Aorta (tissue), 5 donors: ENCODE data around the gene HSD17B12. TPM values are rescaled to one million over a fixed set of nuclear protein-coding genes. Genes with fewer than 3 reads are reported as not detected.
A peak's percentile ranks its signal among the peaks of the same experiment; 100 is the strongest.

ENCODE experiments used
- ATAC-seq: fragments of 200-7000 bp; cut with Tn5 transposase; one replicate; pipeline ENCODE4 v1.9.1; 2022; ENCODE audit warnings: moderate library complexity; ENCODE audit not compliant: low FRiP score
- DNase-seq, 2 donors: peaks; one replicate each; pipeline ENCODE4 v3.0.0-alpha.2; 2020
- H3K27ac ChIP-seq, 2 donors: one replicate each; pipeline ENCODE4 v1.5.1; 2013; ENCODE audit warnings: low read length in 2 of 2, mild to moderate bottlenecking in 2 of 2, moderate library complexity in 2 of 2, control low read depth in 1 of 2, inconsistent platforms in 1 of 2, low read depth in 1 of 2
- H3K27me3 ChIP-seq, 2 donors: one replicate each; pipeline ENCODE4 v1.6.1; 2013; ENCODE audit warnings: control low read depth in 1 of 2, low read length in 1 of 2, mild to moderate bottlenecking in 1 of 2, moderate library complexity in 1 of 2; ENCODE audit not compliant: insufficient read depth in 2 of 2, control insufficient read depth in 1 of 2
- H3K36me3 ChIP-seq, 2 donors: one replicate each; pipeline ENCODE4 v1.6.1; 2013; ENCODE audit warnings: control low read depth in 1 of 2, low read length in 1 of 2, mild to moderate bottlenecking in 1 of 2; ENCODE audit not compliant: insufficient read depth in 2 of 2, control insufficient read depth in 1 of 2
- H3K4me1 ChIP-seq, 2 donors: one replicate each; pipeline ENCODE4 v1.6.1; 2013; ENCODE audit warnings: low read length in 2 of 2, control low read depth in 1 of 2, mild to moderate bottlenecking in 1 of 2, moderate library complexity in 1 of 2; ENCODE audit not compliant: insufficient read depth in 2 of 2, control insufficient read depth in 1 of 2
- H3K4me3 ChIP-seq, 2 donors: one replicate each; pipeline ENCODE4 v1.5.1; 2013; ENCODE audit warnings: low read length in 2 of 2, control low read depth in 1 of 2, mild to moderate bottlenecking in 1 of 2
- H3K9me3 ChIP-seq: one replicate; pipeline ENCODE4 v1.6.1; 2013; ENCODE audit warnings: mild to moderate bottlenecking, low read length; ENCODE audit not compliant: control insufficient read depth
- WGBS, 2 donors: extraction: QIAGEN DNeasy Blood & Tissue Kit; methylation state at CpG; one replicate each; pipeline ENCODE4 v1.1.7; 2013; 5-methylcytosine and 5-hydroxymethylcytosine counted together
- intact Hi-C, 2 donors: fragments of 100-400 bp; cut with DNase I; formaldehyde crosslinking; loops; one replicate each; pipeline versions ENCODE4 v1.14.2 to v1.15.0; 2022
- polyA plus RNA-seq, 2 donors: library from polyadenylated mRNA; stranded (reverse); fragments of 200-250 nt; gene quantifications; one replicate each; pipeline ENCODE4 v1.2.3, GENCODE V29; 2013
- total RNA-seq, 2 donors: library from RNA; stranded (reverse); fragmentation: NEBNext Ultra II Directional; extraction: Animal tissue kit (Norgen Biotek cat#: 25700); gene quantifications; one replicate each; pipeline ENCODE4 v1.2.1, GENCODE V29; 2021
- donor health status: healthy with polysubstance abuse.
- donor health status: Bipolar disorder and iron deficiency.
- donor health status: DM: no; HTN: no; CAD: no.
- donor health status: DM: no; HTN: no; CAD: no.
- donor health status: DM: yes; HTN: yes; CAD: no.

The HSD17B12 gene
- total and polyA plus RNA-seq, 4 donors = 62.2 to 108 (median 87.3) TPM

DNA sequence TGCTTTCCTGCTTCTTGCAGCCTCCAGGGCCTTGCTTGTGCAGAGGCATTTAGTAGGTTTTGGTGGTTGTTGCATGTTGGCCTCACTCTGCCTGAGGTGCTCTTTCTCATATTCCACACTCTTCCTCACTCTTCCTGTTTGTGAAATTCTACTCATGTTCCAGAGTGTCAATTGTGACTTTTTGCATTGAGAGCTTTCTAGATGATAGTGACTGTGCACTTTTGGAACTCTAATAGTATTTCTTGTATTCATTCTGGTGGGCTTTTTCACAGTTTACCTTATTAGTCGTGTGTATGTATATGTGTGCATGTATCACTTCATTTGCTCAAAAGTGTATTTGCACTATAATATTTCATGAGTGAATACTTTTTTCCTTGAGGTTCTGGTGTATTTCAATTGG is 11.3 kb downstream of the HSD17B12 start:
- H3K36me3 ChIP-seq = peaks cover 0 to 2% of the 10 kb centered on the region in 2 donors
- H3K27ac ChIP-seq = peak overlapping the region in 1 of 2 donors; percentile 19
- H3K4me3 ChIP-seq = no peak overlapping the region
- no peaks in the 10 kb centered on the region for H3K9me3 ChIP-seq
- 89 to 90% methylated on average over 1 of the region's 1 CpG for WGBS, 2 donors
- H3K4me1 ChIP-seq = peaks cover 4% of the 10 kb centered on the region in 2 donors
- ATAC-seq (no peak), DNase-seq (no peak)
- intact Hi-C loops = no loop called here
- H3K27me3 ChIP-seq = no peaks in the 10 kb centered on the region

DNA sequence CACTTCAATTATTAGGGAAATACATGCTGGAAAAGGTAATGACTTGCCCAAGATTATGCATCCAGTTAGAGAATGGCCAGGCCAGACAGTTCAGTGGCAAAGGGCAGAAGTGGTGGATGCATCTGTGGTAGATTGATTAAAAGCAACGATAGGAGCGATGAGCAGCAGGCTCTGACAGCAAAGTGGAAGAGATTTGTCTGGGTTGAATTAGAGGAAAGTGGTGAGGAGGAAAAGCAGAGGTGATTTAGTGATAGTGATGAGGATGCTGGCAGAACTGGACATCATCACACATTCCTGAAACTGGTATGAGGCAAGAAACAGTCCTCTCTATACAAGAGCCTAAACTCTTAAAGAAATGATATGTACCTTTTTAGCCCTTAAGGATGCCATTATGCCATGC is 12.5 kb downstream of the HSD17B12 start:
- Histone ChIP-seq H3K27me3 (no peaks in the 10 kb centered on the region), H3K9me3 (no peaks in the 10 kb centered on the region), H3K4me3 (no peak overlapping the region), H3K27ac (no peak overlapping the region), H3K4me1 (peaks cover 0 to 4% of the 10 kb centered on the region in 2 donors), H3K36me3 (peaks cover 0 to 2% of the 10 kb centered on the region in 2 donors)
- ATAC-seq = no peak
- intact Hi-C loops = no loop called here
- no peak for DNase-seq
- WGBS, 2 donors = 95 to 97% methylated on average over 2 of the region's 2 CpGs

DNA sequence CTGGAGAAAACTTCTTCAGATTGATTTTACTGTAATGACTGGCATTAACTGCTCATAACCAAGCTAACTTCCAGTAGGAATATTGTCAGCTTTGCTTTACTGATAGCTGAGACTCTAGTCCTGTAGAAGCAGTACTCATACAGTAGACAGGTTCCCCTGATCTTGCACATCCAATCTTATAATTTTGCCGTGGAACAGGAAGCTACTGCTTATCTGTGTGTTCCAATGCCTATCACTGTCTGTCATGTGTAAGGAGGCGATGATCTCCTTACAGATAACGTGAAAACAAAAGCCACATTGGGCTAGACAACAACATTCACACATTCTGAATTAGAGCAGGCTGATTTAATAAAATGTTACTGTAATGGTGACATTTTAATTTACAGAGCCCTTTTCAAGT is 13.2 kb downstream of the HSD17B12 start:
- Histone ChIP-seq H3K9me3 (no peaks in the 10 kb centered on the region), H3K27ac (no peak overlapping the region), H3K27me3 (no peaks in the 10 kb centered on the region), H3K4me1 (no peaks in the 10 kb centered on the region), H3K4me3 (no peak overlapping the region), H3K36me3 (peaks cover 0 to 2% of the 10 kb centered on the region in 2 donors)
- DNase-seq (no peak), ATAC-seq (no peak)
- intact Hi-C loops = no loop called here
- WGBS, 2 donors = 82 to 84% methylated on average over 3 of the region's 3 CpGs

DNA sequence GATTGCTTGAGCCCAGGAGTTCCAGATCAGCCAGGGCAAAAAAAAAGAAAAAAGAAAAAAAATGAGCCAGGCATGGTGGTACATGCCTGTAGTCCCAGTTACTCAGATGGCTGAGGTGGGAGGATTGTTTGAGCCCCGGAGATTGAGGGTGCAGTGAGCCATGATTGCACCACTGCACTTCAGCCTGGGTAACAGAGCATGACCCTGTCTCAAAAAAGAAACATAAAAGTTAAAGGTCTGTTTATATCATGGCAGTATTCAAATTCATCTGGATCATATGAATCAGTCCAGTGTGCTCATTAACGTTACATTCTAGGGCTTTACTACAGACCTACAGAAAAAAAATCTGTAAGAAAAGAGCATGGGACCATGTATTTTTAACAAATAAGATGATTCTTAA is 13.9 kb downstream of the HSD17B12 start:
- H3K36me3 ChIP-seq = peaks cover 0 to 2% of the 10 kb centered on the region in 2 donors
- H3K9me3 ChIP-seq = no peaks in the 10 kb centered on the region
- no peaks in the 10 kb centered on the region for H3K4me1 ChIP-seq
- 92 to 94% methylated on average over 2 of the region's 2 CpGs for WGBS, 2 donors
- no peak overlapping the region for H3K27ac ChIP-seq
- no peaks in the 10 kb centered on the region for H3K27me3 ChIP-seq
- H3K4me3 ChIP-seq = no peak overlapping the region
- intact Hi-C loops = no loop called here
- DNase-seq (no peak), ATAC-seq (no peak)

DNA sequence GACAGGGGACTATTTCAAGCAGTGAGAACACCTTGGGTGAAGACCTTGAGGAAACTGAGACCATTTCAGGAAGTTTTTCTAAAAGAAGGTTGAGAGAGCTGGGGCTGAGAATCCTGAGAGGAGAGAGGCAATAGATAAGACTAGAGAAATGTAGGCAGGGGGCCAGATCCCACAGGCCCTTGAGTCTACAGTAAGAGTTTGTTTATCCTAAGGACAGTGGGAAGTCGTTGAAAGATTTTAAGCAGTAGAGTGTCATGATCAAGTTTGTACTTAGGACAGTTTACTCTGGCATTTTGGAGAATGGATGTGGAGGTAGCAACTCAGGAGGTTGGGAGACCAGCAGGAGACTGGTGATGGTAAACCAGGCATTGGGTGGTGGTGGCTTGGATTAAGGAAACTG is 17.1 kb downstream of the HSD17B12 start:
- H3K27me3 ChIP-seq = no peaks in the 10 kb centered on the region
- DNase-seq (no peak), ATAC-seq (no peak)
- H3K36me3 ChIP-seq = no peaks in the 10 kb centered on the region
- H3K4me3 ChIP-seq = no peak overlapping the region
- WGBS, 2 donors = 38 to 51% methylated on average over 1 of the region's 1 CpG
- intact Hi-C loops = no loop called here
- no peak overlapping the region for H3K27ac ChIP-seq
- H3K9me3 ChIP-seq = no peaks in the 10 kb centered on the region
- H3K4me1 ChIP-seq = no peaks in the 10 kb centered on the region

DNA sequence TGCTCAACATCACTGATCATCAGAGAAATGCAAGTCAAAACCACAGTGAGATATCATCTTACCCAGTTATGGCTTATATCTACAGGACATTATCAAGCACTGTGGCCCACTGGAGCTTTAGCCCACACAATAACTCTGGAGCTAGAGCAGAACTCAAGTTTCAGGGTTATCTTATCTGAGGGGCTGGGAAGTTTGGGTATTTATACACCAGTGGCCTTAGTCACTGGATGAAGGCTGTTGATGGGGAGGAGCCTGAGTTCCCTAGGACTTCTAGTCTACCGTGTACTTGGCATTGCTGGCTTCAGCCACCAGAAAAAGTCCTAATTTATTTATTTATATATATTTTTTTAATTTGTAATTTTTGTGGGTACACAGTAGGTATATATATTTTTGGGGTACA is 19.3 kb downstream of the HSD17B12 start:
- no peak for ATAC-seq
- Histone ChIP-seq H3K4me3 (no peak overlapping the region), H3K27me3 (no peaks in the 10 kb centered on the region), H3K4me1 (no peaks in the 10 kb centered on the region), H3K36me3 (no peaks in the 10 kb centered on the region), H3K9me3 (no peaks in the 10 kb centered on the region), H3K27ac (no peak overlapping the region)
- intact Hi-C loops = no loop called here
- no peak for DNase-seq
- 78 to 87% methylated on average over 1 of the region's 1 CpG for WGBS, 2 donors

DNA sequence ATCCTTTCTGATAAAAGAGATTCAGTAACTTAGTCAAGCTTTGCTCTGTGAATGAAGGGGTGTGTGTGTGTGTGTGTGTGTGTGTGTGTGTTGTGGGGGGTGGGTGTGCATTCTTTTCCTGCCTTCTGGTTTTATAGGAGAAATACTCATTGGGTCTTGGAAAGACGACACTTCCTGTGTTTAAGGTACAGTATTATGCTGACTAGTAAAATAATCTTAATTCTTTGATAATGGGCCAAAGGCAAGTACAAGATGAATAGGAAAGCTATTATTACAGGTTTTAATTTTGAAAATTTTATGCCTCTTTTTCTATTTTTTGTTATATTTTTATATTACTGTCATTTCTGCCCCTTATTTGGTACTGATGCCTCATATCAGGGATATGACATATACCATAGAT is 26.1 kb downstream of the HSD17B12 start:
- H3K9me3 ChIP-seq = no peaks in the 10 kb centered on the region
- ATAC-seq (no peak), DNase-seq (no peak)
- no peak overlapping the region for H3K4me3 ChIP-seq
- H3K4me1 ChIP-seq = no peaks in the 10 kb centered on the region
- intact Hi-C loops = no loop called here
- 79 to 93% methylated on average over 1 of the region's 1 CpG for WGBS, 2 donors
- H3K36me3 ChIP-seq = no peaks in the 10 kb centered on the region
- no peaks in the 10 kb centered on the region for H3K27me3 ChIP-seq
- no peak overlapping the region for H3K27ac ChIP-seq

DNA sequence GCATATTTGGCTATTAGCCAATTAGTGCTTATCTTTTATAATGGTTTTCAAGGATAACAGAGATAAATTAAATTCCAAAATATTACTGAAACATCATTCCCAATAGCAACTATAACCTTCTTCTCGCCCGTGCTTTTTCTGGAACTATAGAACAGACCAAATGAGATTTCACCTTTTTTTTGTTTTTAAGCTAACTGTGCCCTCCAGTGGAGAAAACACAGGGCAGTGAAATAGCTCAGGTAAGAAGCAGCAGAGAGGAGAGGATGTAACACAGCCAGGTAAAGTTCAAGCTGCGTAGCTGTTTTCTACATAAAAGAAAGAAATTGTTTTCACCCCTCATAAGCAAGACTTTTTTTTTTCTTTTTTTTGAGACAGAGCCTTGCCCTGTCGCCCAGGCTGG is 28.2 kb downstream of the HSD17B12 start:
- no peaks in the 10 kb centered on the region for H3K27me3 ChIP-seq
- H3K9me3 ChIP-seq = no peaks in the 10 kb centered on the region
- no peak overlapping the region for H3K27ac ChIP-seq
- no peaks in the 10 kb centered on the region for H3K36me3 ChIP-seq
- no peaks in the 10 kb centered on the region for H3K4me1 ChIP-seq
- no peak for DNase-seq
- intact Hi-C loops = no loop called here
- H3K4me3 ChIP-seq = no peak overlapping the region
- WGBS, 2 donors = 77 to 80% methylated on average over 4 of the region's 4 CpGs
- no peak for ATAC-seq

DNA sequence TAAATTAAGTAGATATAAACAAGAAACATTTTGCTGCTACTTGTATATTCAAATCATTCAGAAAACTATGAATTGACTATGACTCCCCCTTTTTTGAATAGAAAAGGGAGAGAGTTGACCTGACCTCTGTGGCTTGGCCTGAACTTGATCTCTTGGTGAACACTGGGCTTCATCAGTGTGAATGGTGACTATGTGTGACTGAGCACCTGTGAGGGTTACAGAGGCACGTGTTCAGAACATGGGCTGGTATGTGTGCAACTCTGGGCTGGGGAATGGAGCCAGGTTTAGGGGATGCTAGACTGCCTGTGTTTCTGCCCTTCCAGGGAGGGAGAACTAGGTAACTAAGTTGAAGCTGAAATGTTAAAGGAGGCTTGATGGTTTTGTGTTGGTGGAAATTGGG is 29.2 kb downstream of the HSD17B12 start:
- H3K4me1 ChIP-seq = no peaks in the 10 kb centered on the region
- 83 to 86% methylated on average over 1 of the region's 1 CpG for WGBS, 2 donors
- DNase-seq = no peak
- no peak for ATAC-seq
- H3K36me3 ChIP-seq = no peaks in the 10 kb centered on the region
- H3K4me3 ChIP-seq = no peak overlapping the region
- H3K27ac ChIP-seq = no peak overlapping the region
- no peaks in the 10 kb centered on the region for H3K9me3 ChIP-seq
- intact Hi-C loops = no loop called here
- H3K27me3 ChIP-seq = no peaks in the 10 kb centered on the region
